GM21526 (cell line): Measurements from ENCODE around the gene CHRD.

Experiments
- ATAC-seq: cut with Tn5 transposase; IDR thresholded peaks from one replicate; pipeline ENCODE4 v1.9.1; 2021; ENCODE audit warnings: moderate library complexity; ENCODE audit not compliant: unreplicated experiment, low FRiP score

The CHRD gene

GRCh38 chr3:184380627-184381260 is 890 bp downstream of the CHRD start:
- ATAC-seq: no peak

- no peak for ATAC-seq
These were observed 1.7 kb downstream of the CHRD start for GRCh38 chr3:184381261-184382224.

GRCh38 chr3:184382326-184383032 is 2.6 kb downstream of the CHRD start:
- no peak for ATAC-seq

- ATAC-seq: no peak
These were observed 3.3 kb downstream of the CHRD start for GRCh38 chr3:184383033-184383740.

GRCh38 chr3:184384342-184384741 is 4.5 kb downstream of the CHRD start:
- no peak for ATAC-seq

- no peak for ATAC-seq
These were observed 5.1 kb downstream of the CHRD start for GRCh38 chr3:184384856-184385422.

- no peak for ATAC-seq
These were observed 6.4 kb downstream of the CHRD start for GRCh38 chr3:184386047-184386806.

- no peak for ATAC-seq
These were observed 7.4 kb downstream of the CHRD start for GRCh38 chr3:184387174-184387714.

- no peak for ATAC-seq
These were observed 8.5 kb downstream of the CHRD start for GRCh38 chr3:184388164-184388935.

- ATAC-seq: no peak
These were observed 9.0 kb downstream of the CHRD start for GRCh38 chr3:184388936-184389230.

- ATAC-seq: no peak
These were observed 9.5 kb downstream of the CHRD start for GRCh38 chr3:184389384-184389783.

- no peak for ATAC-seq
These were observed 10.2 kb downstream of the CHRD start for GRCh38 chr3:184389935-184390528.

GRCh38 chr3:184391266-184391665 is 11.4 kb downstream of the CHRD start:
- ATAC-seq: no peak

- no peak for ATAC-seq
These were observed 15.4 kb downstream of the CHRD start for GRCh38 chr3:184395320-184395660.

- no peak for ATAC-seq
These were observed 19.6 kb downstream of the CHRD start for GRCh38 chr3:184399410-184399809.

- no peak for ATAC-seq
These were observed 25.5 kb downstream of the CHRD start for GRCh38 chr3:184405075-184406030.

- no peak for ATAC-seq
These were observed 29.6 kb downstream of the CHRD start for GRCh38 chr3:184409331-184409926.
